Suppressor macrophage (primary cell): ENCODE measurements around the gene MDN1.
"Not testable (repeated sequence)": the region's sequence is repeated elsewhere in the genome, so short reads cannot be mapped to it uniquely, and the experiment has no call there.

Source experiments
- DNase-seq, 4 experiments: peaks; one replicate each; pipeline ENCODE4 v3.0.0-alpha.2; 2020 to 2022

Gene MDN1

DNA sequence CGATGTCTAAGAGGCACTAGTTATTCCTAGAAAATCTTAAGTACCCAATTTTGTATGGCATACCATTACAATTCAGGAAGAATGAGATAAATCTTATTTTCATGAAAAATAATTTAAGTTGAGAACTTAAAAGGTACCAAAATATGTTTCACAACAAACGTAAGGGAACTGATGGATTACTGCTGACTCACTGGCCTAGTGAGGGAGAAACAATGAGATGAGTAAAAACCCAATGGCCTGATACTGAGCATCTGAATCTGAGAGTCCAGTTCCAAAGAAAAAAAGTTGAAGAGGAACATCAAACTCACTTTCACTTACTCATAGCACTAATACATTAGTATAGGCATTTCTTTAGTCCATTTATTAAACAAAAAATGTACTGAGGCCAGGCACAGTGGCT lies 56.0 kb downstream of the MDN1 start:
- DNase-seq: no peak

DNA sequence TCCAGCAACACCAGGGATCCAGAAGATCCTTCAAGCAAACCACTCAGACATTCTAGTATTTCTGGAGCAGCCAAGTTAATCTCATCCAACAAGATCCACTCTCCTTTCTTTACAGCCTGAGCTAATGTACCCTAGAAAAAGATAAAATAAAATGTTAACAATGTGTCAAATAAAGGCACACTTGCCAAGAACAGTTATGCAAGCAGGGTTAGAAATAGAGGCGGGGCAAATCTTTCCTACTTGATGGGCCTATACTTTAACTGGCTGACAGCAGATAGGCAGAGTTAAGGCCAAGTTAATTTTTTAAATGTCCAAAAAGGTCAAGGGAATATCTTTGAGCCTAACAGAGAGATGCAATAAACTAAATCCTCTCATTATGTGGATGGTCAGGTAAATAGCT lies 60.8 kb downstream of the MDN1 start:
- no peak for DNase-seq

DNA sequence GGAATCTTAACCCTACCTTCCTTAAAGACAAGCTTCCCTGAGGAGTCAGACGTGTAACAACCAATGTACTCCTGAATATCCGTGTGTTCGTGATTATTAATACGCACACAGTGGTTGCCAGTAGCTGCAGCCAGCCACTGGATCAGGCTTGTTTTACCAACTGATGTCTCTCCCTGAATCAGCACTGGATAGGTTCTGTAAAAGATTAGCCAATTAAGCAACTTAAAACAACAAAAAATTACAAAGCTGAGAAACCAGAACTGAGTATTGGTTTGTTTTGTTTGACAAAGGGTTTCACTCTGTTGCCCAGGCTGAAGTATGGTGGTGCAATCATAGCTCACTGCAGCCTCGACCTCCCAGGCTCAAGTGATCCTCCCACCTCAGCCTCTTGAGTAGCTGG lies 69.3 kb downstream of the MDN1 start:
- DNase-seq: no peak

DNA sequence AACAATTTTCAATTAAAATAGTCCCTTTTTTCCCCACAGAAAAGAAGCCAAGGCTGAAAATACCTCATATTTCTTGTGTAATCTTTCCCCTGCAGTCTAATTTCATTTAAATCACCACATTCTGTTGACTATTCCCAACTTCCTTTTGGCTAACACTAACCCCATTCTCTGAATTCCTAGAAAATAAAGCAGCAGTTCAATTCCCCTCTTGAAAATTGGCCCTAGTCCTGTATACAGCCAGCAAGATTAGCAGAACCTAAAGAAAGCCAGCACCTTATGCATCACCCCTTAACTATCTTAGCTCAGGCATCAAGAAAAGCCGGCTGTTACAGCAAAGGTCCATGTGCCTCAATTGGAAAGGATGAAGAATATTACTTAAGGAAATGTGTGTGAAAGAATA lies 69.7 kb downstream of the MDN1 start:
- no peak for DNase-seq

DNA sequence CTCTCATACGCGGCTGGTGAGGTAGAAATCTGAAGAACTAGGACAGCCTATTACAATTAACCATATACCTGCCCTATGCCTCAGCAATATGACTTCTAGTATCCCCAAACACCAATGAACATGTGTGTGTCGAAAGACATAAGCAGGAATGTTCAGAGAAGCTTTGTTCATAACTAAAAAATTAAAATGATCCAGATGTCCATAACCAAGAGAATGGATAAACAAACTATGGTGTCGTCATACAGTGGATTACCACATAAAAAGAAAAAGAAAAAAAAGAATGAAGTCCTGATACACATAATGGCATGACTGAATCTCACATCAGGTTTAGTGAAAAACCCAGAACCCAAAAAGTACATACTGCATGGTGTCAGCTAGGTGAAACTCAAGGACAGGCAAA lies 73.9 kb downstream of the MDN1 start:
- no peak for DNase-seq

DNA sequence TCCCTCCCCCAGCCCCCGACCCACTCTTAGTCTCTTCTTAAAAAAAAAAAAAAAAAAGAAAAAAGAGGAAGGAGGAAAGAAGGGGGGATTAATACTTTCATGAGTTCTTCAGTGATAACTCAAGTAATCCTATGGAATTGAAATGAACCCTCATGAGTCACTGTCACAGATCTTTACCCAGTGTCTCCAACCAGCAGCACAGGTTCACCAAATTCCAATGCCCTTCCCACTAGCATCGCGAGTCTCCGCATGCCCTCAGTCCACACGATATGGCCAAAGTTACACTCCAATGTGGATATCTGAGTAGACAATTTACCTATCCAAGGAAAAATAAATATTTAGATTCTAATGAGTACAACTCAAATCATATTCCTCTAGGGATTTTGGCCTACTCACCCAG lies 74.5 kb downstream of the MDN1 start:
- no peak for DNase-seq

DNA sequence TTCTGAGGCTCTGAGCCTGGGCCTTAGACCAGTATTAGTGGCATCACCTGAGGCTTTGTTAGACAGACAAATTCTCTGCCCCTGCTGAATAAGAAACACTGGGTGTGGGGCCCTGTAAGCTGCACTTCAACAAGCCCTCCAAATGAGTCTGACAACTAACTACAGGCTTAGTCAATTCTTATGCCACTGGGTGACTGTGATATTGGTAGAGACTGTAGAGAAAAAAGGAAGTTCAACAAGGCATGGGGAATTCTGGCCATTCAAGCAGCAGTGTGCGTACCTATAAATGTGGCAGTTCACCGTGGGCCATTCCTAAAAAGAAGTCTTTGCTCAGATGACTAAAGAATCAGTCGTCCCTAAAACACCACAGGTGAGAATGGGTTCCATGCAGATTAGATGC lies 82.7 kb downstream of the MDN1 start:
- DNase-seq: peak; percentile 5 to 55 (median 28)

DNA sequence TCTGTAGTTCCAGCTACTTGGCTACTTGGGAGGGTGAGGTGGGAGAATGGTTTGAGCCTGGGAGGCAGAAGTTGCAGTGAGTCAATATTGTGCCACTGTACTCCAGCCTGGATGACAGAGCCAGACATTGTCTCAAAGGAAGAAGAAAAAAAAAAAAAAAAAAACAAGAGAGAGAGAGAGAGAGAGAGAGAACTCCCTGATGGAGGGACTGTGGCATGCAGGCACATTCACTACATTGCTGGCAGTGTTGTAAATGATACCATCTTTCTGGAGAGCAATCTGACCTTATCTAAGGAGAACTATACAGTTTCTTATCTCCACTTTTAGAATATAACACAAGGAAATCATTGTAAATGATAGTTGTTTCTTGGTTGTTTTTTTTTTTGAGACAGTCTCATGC lies 85.1 kb downstream of the MDN1 start:
- no peak for DNase-seq

DNA sequence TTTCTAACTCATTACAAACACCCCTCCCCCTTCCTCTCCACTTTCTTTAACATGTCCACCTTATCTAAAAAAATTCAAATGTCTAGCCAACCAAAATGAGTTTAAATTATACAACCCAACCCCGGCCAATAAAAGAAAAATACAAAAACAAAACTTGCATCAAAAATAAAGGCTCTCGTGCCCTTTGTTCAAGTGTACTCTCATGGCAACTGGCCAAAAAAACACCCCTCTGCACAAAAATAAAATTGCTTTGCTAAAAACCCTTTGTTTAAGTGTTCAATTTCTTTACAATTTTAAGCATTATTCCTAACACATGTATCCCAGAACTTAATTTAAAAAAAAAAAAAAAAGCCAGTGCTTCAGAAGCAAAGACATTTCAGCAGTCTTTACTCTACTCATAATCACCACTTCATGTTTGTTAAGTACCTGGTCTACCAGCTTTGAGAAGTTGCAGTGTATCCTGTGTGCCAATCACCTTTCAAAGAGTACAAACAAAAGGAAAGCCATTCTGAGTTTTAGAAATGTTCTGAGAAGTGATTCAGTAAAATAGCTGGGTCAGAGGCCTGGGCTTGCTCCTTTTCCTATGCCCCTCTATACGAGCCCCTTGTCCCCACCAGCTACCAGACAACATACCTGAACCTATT lies 87.5 kb downstream of the MDN1 start:
- DNase-seq: no peak

DNA sequence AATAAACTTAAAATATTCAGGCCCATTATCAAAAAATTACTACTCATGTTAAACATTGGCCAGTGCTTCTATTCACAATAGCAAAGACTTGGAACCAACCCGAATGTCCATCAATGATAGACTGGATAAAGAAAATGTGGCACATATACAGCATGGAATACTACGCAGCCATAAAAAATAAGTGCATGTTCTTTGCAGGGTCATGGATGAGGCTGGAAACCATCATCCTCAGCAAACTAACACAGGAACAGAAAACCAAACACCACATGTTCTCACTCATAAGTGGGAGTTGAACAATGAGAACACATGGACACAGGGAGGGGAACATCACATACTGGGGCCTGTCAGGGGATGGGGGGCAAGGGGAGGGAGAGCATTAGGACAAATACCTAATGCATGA lies 88.3 kb downstream of the MDN1 start:
- not testable (repeated sequence) for DNase-seq

DNA sequence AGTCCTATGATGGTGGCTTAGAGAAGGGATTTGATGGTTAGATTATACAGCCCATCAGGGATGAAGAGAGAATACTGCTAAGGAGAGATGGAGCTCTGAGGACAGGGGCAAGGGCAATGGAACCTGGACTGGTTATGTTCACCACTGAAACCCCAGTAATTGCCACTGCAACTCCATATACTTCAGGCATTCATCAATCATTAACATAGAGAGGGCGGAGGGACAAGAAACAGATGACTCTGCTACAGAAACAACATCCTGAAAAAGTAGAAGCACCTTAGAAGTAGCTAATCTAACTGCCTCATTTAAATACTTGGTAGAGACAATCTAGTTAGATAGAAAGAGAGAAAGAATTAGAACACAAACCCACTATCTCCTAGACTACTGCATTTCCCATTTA lies 89.8 kb downstream of the MDN1 start:
- no peak for DNase-seq

DNA sequence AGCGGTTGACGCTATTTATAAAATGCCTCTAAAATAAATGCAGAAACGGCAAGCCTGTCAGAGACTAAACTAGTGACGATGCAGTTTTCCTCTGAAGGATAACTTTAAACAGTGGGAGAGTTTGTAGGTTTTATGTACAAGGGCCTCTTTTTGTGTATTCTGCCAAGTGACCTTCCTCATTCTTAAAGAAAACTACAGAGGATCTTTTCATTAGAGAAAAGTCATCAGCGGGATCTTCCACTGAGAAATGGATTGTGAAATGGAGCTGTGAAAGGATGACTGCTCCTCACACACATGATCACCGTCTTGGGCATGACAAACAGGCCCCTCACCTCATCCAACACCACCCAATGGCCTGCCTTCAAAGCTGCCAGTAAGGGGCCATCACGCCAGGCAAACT lies 92.1 kb downstream of the MDN1 start:
- no peak for DNase-seq

DNA sequence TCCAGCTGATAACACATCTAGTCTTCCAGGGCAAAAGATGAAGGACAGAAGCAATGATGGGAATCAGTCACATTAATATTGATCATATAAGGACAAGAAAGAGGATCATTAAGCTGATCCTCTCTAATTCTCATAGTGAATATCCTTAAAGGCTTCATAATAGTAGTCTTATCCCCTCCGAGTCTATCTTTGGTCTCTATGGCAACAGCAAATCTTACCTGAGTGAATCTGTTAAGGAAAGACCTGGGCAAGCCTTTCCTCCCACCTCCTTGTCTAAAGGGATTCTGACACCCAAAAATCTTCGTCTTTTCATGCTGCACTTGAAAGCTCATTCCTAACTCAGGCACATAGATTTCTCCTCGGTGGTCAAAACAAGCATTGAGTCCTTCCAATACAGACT lies 94.6 kb downstream of the MDN1 start:
- no peak for DNase-seq

DNA sequence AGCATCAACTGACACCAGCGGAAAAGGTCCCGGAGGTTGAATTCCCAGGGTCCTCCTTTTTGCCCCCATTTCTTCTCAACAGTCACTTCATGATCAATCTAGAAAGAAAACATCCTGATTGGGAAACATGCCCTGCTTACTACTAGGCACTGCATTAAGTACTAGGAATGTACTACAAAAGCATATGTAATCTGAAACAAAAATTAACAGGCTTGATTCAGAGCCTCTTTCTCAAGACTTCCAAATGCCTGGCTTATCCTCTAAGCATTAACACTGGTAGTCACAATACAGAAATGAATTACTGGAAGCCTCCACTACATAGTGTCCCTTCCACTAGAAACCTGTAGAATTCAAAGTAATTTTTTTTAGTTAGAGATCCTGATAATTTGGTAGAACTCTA lies 96.5 kb downstream of the MDN1 start:
- DNase-seq: no peak

DNA sequence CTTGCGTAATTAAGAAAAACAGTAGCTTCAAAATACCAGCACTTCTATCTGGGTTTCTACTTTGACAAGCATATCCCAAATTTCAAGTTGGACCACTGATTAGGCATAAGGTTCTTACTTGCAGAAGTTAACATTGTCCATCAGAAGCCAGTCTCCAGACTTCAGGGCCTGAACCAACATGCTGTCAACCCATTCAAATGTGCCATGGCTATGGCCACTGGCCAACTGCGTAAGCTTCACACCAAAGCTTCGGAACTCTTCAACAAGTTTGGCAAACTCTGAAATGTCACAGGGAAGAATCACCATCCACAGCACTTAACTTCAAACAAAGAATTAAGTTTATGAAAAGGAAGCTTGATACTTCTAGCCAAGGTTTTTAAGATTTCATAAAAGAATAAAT lies 103.1 kb downstream of the MDN1 start:
- no peak for DNase-seq

DNA sequence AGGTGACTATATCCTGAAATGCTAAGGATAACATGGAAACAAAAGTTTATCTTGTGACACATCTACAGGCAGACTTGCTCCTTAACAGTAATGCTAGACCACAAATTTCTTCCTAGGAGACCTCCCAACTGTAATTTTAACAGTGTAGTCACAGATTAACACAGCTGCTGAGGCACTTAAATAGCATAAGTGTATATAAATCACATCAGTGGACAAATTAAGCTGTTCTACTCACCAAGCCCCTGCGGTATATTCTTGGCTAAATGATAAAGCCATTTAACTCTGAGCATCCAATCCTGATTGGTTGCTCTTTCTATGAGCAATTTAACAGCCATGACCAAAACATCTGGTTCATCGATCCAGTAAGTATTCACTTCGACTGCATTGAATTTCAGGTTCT lies 107.8 kb downstream of the MDN1 start:
- no peak for DNase-seq

DNA sequence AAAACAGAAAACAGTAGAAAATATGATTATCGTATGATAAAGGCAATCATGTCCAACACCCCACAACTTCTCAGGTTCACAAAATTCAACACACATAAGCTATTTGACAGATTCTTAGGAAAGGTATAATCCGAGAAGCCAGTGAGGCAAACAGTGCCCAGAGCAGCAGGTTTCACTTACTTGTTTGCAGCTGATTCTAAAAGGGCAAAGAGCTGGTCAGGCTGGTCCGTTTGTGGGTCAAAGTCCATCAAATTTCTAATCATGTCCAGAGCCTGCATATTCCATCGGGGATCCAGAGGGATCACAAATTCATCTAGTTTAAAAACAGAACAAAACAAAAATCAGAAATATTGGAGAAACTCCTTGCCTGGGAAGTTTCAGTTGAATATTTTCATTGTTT lies 111.3 kb downstream of the MDN1 start:
- DNase-seq: no peak

DNA sequence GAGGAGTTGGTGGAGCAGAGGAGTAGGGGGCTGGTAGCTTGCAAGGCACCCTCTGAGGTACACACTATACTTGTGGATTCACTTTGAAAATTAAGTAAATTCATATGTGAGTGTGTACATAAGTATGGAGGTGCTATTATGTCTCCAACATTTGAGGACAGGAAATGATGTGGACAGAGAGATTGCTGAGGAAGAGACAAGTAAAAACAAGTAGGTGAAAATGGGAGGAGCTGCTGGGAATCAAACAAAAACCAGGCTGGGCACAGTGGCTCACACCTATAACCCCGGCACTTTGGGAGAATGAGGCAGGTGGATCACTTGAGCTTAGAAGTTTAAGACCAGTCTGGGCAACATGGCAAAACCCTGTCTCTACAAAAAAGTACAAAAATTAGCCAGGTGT lies 111.8 kb downstream of the MDN1 start:
- DNase-seq: no peak

DNA sequence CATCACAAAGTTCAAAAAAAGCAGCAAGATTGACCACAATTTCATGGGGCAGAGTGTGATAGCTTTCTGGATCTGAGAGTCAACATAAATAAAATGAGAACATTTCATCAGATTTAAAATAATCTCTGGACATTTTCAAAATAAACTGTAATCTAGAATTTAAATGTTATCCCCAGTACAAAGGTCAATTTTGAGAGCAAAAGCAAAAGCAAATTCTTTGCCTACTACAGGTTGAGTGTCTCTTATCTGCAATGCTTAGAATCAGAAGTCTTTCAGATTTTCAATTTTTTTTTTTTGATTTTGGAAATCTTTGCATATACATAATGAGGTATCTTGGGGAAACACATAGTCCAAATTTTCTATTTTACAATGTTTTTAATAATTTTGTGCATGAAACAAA lies 113.5 kb downstream of the MDN1 start:
- no peak for DNase-seq

DNA sequence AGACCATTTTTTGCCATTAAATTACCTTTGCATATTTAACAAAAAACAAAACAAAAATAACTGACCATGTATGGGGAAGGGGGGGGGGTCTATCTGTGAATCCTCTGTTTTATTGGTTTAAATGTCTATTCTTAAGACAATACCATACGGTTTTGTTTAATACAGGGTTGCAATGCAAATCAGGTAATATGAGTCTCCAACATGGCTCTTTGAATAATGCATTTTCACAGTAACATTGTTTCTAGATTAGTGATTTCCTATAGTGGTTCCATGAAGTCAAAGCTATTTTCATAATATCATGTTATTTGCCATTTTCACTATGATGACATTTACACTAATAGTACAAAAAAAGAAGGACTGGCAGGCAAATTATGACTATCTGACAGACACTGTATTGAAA lies 116.3 kb downstream of the MDN1 start:
- DNase-seq: no peak

DNA sequence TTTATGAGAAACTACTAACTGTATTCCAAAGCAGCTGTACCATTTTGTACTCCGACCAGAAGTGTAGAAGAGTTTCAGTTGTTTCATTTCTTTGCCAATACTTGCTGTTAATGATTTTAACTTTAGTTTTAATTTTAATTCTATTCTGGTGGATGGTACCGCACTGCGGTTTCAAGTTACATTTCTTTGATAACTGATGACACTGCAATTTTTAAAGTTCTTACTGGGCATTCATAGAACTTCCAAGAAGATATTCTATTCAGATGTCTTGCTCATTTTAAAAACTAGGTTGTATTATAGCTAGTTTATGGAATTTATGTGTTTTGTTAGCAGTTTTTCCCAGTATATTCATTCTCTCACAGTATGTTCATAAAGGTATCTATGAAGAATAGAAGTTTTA lies 117.2 kb downstream of the MDN1 start:
- no peak for DNase-seq

DNA sequence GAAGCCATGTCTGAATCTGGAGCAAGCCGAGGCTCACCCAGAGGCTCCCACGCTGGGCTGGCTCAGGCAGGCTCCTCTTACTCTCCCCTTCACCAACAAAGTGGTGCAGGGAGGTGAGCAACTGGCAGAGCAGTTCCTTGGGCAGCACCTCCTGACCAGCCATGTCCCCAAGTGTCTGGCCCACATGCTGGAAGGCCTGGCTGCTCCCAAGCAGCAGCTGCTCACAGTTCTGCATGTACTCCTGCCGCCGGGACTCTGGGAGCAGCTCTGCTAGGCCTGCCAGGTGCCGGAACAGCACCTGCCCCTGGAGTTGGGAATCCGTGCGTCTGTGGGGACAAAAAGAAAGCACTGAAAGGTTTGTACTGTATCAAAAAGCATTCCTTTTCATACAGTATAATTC lies 123.9 kb downstream of the MDN1 start:
- no peak for DNase-seq

DNA sequence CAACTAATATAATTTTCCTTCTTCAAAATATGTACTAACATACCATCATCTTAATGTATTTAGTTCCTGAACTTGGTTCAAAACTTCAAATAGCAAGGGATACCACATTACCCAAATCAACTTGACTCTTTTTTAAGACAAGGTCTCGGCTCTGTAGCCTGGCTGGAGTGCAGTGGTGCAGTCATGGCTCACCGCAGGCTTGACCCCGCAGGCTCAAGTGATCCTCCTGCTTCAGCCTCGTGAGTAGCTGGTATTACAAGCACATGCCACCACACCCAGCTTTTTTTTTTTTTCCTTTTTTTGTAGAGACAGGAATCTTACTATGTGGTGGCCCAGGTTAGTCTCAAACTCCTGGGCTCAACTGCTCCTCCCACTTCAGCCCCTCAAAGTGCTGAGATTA lies 125.2 kb downstream of the MDN1 start:
- DNase-seq: no peak

DNA sequence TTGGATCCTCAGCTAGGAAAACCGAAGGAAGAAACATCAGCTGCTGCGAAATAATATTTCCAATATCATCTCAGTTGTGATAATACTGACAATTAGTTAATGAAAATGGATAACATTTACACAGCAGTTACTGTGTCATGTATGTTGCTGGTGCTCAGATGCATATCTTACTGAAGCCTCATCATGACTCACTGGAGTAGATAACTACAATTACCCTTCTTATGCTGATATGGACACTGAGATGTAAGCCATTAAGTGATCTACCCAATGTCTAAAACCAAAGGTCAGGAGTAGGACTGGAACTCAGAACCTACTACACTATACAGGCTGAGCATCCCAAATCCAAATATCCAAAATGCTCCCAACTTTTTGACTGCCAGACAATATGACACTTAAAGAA lies 126.4 kb downstream of the MDN1 start:
- no peak for DNase-seq

DNA sequence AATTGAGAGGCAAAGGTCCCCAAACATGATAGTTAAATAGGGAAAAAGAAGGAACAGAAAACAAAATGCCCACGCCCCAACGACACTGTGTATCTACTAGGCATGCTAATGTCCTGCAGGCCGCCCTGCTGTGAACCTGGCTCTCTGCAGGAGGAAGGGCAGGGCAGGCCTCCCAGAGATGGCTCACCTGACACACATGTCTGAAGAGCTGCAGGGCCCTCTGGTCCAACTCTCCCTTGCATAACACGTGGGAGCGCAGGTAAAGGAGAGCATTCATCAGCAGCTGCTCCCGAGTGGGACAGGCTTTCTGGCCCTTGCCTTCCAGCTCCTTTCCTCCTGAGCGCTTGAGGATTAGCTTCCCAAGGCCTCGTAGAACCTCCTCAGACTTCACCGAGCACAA lies 127.3 kb downstream of the MDN1 start:
- DNase-seq: no peak

DNA sequence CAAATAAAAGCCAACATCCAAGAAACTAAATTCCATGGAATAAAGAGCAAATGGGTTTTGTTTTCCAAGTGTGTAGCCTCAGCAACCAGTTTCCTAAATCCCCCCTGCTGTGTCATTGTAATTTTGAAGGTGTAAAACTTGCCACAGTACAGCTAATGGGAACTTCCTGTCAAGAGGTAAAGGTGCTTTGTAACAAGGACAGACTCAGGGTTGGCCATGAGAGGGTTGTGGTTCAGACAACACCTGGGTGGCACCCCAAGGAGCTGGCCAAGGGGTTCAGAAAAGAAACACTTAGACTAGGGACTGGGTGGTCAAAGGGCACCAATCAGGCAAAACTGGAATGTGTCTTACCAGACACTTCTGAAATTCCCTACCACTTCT lies 128.7 kb downstream of the MDN1 start:
- no peak for DNase-seq
